ENCODE data around the gene ZFYVE9. TPM values are rescaled to one million over a fixed set of nuclear protein-coding genes. Genes with fewer than 3 reads are reported as not detected.
A peak's percentile ranks its signal among the peaks of the same experiment; 100 is the strongest.

The ZFYVE9 gene
- total and polyA plus RNA-seq, 2 of the 13 experiments (the other 11 are each of a cell fraction or from before 2014, with no cell fraction given), result 9.2 to 19.8 TPM

DNA sequence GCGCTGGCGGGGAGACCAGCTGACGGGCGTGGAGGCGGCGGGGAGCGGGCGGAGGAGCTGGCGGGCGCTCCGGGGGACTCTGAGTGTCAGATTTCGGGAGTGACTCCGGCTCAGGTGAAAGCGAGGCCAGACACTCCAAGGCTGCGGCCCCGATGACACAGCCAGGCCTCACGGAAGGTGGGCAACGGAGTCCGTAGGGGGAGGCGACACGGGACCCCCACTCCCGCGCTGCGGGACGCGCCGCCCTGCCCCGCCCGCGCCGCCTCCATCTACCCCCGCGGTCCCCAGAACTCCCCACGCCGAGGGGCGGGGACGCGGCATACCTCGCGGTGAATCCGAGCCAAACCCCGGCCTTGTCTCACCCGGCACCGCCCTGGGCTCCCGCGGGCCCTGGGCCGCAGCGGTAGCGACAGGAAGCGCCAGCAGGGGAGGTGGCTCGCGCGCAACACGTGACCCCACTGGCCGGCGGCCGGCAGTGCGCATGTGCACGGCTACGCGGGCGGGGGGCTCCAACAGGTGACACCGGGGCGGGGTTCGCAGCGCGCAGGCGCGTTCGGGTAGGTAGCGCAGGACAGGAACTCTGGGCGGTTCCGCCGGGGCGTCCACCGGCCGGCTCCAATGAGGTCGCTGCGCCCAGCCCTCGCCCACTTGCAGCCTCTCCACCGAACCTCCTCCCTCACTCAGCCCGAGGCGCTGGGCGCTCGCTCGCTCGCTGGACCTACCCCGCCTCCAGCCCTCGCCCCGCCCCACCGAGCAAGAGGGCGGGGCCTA is 224.0 kb downstream of the ZFYVE9 start, which contains the start of gene CC2D1B (continued):
- TF ChIP-seq POGZ (CRISPR knock-in tag; IDR thresholded peaks at IDR 0.05), result peak; percentile 50; the same call in 1 of the 2 replicates
- TF ChIP-seq CCAR2 (optimal IDR thresholded peaks at IDR 0.05; ENCODE audit: low read depth, low read length), result no peak
- TF ChIP-seq, protein P1, sequence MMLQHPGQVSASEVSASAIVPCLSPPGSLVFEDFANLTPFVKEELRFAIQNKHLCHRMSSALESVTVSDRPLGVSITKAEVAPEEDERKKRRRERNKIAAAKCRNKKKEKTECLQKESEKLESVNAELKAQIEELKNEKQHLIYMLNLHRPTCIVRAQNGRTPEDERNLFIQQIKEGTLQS (CRISPR knock-in tag; IDR thresholded peaks at IDR 0.05), result no peak
- no peak for TF ChIP-seq SRSF4 (IDR thresholded peaks at IDR 0.05; ENCODE audit: low read depth, low read length, poor library complexity, severe bottlenecking)
- TF ChIP-seq SIN3A (IDR thresholded peaks at IDR 0.05; ENCODE audit: borderline replicate concordance, low read depth, low read length), result peak; percentile 77; the same call in 1 of the 2 replicates
- TF ChIP-seq CBX2 (IDR thresholded peaks at IDR 0.05; ENCODE audit: low read depth, low read length), result no peak
- no peak for TF ChIP-seq CBX2 (CRISPR knock-in tag; IDR thresholded peaks at IDR 0.05; ENCODE audit: low read depth)
- TF ChIP-seq ZNF746 (CRISPR knock-in tag; IDR thresholded peaks at IDR 0.05), result no peak
- no peak for TF ChIP-seq ZFAT (CRISPR knock-in tag; conservative IDR thresholded peaks at IDR 0.05)
- TF ChIP-seq ZBTB44 (CRISPR knock-in tag; IDR thresholded peaks at IDR 0.05), result no peak
- TF ChIP-seq, protein P2, sequence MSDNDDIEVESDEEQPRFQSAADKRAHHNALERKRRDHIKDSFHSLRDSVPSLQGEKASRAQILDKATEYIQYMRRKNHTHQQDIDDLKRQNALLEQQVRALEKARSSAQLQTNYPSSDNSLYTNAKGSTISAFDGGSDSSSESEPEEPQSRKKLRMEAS (IDR thresholded peaks at IDR 0.05), result peak; percentile 94
- peak; percentile 13 for TF ChIP-seq XRCC5 (optimal IDR thresholded peaks at IDR 0.05; ENCODE audit: low read length)
- peak; percentile 41; the same call in 1 of the 2 replicates for TF ChIP-seq KLF15 (CRISPR knock-in tag; IDR thresholded peaks at IDR 0.05; ENCODE audit: borderline replicate concordance)
- TF ChIP-seq, protein P3, sequence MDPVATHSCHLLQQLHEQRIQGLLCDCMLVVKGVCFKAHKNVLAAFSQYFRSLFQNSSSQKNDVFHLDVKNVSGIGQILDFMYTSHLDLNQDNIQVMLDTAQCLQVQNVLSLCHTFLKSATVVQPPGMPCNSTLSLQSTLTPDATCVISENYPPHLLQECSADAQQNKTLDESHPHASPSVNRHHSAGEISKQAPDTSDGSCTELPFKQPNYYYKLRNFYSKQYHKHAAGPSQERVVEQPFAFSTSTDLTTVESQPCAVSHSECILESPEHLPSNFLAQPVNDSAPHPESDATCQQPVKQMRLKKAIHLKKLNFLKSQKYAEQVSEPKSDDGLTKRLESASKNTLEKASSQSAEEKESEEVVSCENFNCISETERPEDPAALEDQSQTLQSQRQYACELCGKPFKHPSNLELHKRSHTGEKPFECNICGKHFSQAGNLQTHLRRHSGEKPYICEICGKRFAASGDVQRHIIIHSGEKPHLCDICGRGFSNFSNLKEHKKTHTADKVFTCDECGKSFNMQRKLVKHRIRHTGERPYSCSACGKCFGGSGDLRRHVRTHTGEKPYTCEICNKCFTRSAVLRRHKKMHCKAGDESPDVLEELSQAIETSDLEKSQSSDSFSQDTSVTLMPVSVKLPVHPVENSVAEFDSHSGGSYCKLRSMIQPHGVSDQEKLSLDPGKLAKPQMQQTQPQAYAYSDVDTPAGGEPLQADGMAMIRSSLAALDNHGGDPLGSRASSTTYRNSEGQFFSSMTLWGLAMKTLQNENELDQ (CRISPR knock-in tag; IDR thresholded peaks at IDR 0.05; ENCODE audit: borderline replicate concordance), result no peak
- TF ChIP-seq CENPX (CRISPR knock-in tag; IDR thresholded peaks at IDR 0.05), result no peak
- TF ChIP-seq HDAC6 (IDR thresholded peaks at IDR 0.05; ENCODE audit: low read depth, low read length), result no peak
- no peak for TF ChIP-seq ZMYM2 (CRISPR knock-in tag; IDR thresholded peaks at IDR 0.05)
- 0 out of 2 replicates have a peak, but pooled peaks have one; percentile 66 for TF ChIP-seq KLF13 (CRISPR knock-in tag; IDR thresholded peaks at IDR 0.05)
- peak; percentile 92 for TF ChIP-seq ATF7-NPFF (CRISPR knock-in tag; IDR thresholded peaks at IDR 0.05; ENCODE audit: low read depth)
- peak; percentile 79; the same call in 1 of the 2 replicates for TF ChIP-seq ARNT2 (CRISPR knock-in tag; IDR thresholded peaks at IDR 0.05; ENCODE audit: low read depth)
- TF ChIP-seq ZKSCAN8 (CRISPR knock-in tag; IDR thresholded peaks at IDR 0.05; ENCODE audit: borderline replicate concordance), result no peak; the same call in 1 of the 2 replicates
- TF ChIP-seq ZFP36 (IDR thresholded peaks at IDR 0.05; ENCODE audit: borderline replicate concordance, low read depth, low read length, partially characterized antibody), result no peak
- TF ChIP-seq, protein P4, sequence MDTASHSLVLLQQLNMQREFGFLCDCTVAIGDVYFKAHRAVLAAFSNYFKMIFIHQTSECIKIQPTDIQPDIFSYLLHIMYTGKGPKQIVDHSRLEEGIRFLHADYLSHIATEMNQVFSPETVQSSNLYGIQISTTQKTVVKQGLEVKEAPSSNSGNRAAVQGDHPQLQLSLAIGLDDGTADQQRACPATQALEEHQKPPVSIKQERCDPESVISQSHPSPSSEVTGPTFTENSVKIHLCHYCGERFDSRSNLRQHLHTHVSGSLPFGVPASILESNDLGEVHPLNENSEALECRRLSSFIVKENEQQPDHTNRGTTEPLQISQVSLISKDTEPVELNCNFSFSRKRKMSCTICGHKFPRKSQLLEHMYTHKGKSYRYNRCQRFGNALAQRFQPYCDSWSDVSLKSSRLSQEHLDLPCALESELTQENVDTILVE (CRISPR knock-in tag; IDR thresholded peaks at IDR 0.05), result no peak

Measured in HepG2 (cell line).